Sigmoid colon (tissue), 7 donors: Measurements from ENCODE around the gene PNKD. TPM values are rescaled to one million over a fixed set of nuclear protein-coding genes. Genes with fewer than 3 reads are reported as not detected.

Experiments used
- DNase-seq: peaks from one replicate; pipeline ENCODE4 v3.0.0-alpha.2; 2019
- H3K27ac ChIP-seq, 4 donors: fragments of 200-600 bp; sonication (generic); one replicate each; pipeline ENCODE4 v1.5.1; 2016 to 2019; ENCODE audit warnings: mild to moderate bottlenecking in 1 of 4
- H3K27me3 ChIP-seq, 3 donors: fragments of 200-600 bp; sonication (generic); one replicate each; pipeline ENCODE4 v1.5.1; 2019; ENCODE audit warnings: mild to moderate bottlenecking in 1 of 3
- H3K36me3 ChIP-seq, 4 donors: fragments of 200-600 bp; sonication (generic); one replicate each; pipeline ENCODE4 v1.5.1; 2016 to 2019
- H3K4me1 ChIP-seq, 4 donors: fragments of 200-600 bp; sonication (generic); one replicate each; pipeline ENCODE4 v1.5.1; 2017 to 2019
- H3K4me3 ChIP-seq, 4 donors: fragments of 200-600 bp; sonication (generic); one replicate each; pipeline ENCODE4 v1.5.1; 2017 to 2019; ENCODE audit warnings: mild to moderate bottlenecking in 2 of 4, moderate library complexity in 1 of 4
- H3K9me3 ChIP-seq, 4 donors: fragments of 200-600 bp in 3 of 4; sonication (generic) in 3 of 4; one replicate each; pipeline versions ENCODE4 v1.5.1 to v1.6.1; 2013 to 2019
- EP300 ChIP-seq, 4 donors: sonication (generic); formaldehyde crosslinking; IDR thresholded peaks; one replicate each; pipeline ENCODE4 v1.6.1; 2017; ENCODE audit warnings: antibody characterized with exemption in 4 of 4
- POLR2A ChIP-seq, 2 donors: fragments of 450-650 bp; IDR thresholded peaks; one replicate each; pipeline ENCODE4 v1.6.1; 2016; ENCODE audit warnings: antibody characterized with exemption in 2 of 2, mild to moderate bottlenecking in 2 of 2, moderate library complexity in 2 of 2
- POLR2AphosphoS5 ChIP-seq, 4 donors: sonication (generic); formaldehyde crosslinking; IDR thresholded peaks; one replicate each; pipeline ENCODE4 v1.6.1; 2017; ENCODE audit warnings: antibody characterized with exemption in 4 of 4
- WGBS, 2 donors: extraction: QIAGEN DNeasy Blood & Tissue Kit; methylation state at CpG; one replicate each; pipeline ENCODE4 v1.1.7; 2013; 5-methylcytosine and 5-hydroxymethylcytosine counted together
- intact Hi-C: fragments of 100-400 bp; cut with DNase I; formaldehyde crosslinking; loops from one replicate; pipeline ENCODE4 v1.15.1; 2023
- polyA plus RNA-seq, 3 donors: library from polyadenylated mRNA; stranded (reverse); fragments of 200-250 nt; gene quantifications; one replicate each; pipeline ENCODE4 v1.2.3, GENCODE V29; 2013
- total RNA-seq, 4 donors: library from RNA; depleted of rRNA; stranded (reverse); fragments of >200 nt; gene quantifications; one replicate each; pipeline ENCODE4 v1.1.0, GENCODE V29; 2016
- TF ChIP-seq, protein P1 (sequence below), 4 experiments: fragments of 450-650 bp in 3 of 4; fragments of 200-600 bp in 1 of 4; IDR thresholded peaks; one replicate each; pipeline ENCODE4 v1.5.1; 2016 to 2019; ENCODE audit warnings: antibody characterized with exemption in 4 of 4, mild to moderate bottlenecking in 3 of 4, moderate library complexity in 2 of 4
- donor health status: healthy with polysubstance abuse.
- donor health status: Bipolar disorder and iron deficiency.
- donor health status: healthy.

The PNKD gene
- total and polyA plus RNA-seq, 7 donors: 46.8 to 199 (median 95.1) TPM

DNA sequence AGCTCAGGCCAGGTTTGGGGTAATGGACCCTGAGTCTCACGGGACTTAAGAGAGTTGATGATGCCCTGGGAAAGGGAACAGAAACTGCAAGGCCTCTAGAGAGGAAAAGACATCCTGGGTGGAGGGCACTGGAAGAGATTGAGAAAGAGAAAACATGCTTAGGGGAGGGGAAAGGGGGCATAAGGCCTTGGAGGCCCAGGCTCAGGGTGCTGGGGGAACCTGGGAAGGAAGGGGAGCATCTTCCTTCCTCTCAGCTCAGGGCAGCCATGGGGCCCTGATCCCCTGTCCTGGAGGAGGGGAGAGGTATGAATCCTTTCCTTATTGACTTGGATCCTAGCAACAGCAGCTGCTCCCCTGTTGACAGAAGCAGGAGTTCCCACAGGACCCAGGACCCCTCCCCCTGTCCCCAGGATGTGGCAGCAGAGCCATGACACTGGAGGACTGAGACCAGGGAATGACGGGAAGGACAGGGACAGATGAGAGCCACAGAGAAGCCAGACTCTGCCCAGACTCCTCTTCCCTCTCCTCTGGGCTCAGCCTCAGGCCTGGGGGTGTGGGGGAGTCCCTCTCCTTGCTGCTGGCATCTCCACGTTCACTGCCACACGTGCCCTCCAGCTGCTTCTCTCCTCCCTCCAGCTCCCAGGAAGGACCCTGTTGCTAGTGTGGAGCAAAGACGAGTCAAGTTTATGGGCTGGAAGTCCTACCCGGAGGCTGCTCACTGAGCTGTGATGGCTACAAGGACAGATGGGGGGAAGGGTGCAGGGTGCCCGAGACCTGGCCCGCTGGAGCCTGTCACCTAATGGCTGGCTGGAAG lies 8.7 kb upstream of the PNKD start:
- intact Hi-C loops: no loop called here
- Histone ChIP-seq H3K27ac (peak overlapping the region; percentile 80 to 89 (median 83)), H3K9me3 (no peaks in the 10 kb centered on the region), H3K27me3 (no peaks in the 10 kb centered on the region), H3K4me1 (peaks cover 0 to 72% (median 64%) of the 10 kb centered on the region in 4 donors), H3K36me3 (peaks cover 23 to 39% (median 29%) of the 10 kb centered on the region in 4 donors), H3K4me3 (peak overlapping the region in 1 of 4 donors; percentile 20)
- 52 to 61% methylated on average over 8 of the region's 8 CpGs for WGBS, 2 donors
- TF ChIP-seq EP300 (IDR thresholded peaks at IDR 0.05) (no peak), POLR2A (IDR thresholded peaks at IDR 0.05) (no peak), POLR2AphosphoS5 (IDR thresholded peaks at IDR 0.05) (no peak)
- TF ChIP-seq, protein P1, sequence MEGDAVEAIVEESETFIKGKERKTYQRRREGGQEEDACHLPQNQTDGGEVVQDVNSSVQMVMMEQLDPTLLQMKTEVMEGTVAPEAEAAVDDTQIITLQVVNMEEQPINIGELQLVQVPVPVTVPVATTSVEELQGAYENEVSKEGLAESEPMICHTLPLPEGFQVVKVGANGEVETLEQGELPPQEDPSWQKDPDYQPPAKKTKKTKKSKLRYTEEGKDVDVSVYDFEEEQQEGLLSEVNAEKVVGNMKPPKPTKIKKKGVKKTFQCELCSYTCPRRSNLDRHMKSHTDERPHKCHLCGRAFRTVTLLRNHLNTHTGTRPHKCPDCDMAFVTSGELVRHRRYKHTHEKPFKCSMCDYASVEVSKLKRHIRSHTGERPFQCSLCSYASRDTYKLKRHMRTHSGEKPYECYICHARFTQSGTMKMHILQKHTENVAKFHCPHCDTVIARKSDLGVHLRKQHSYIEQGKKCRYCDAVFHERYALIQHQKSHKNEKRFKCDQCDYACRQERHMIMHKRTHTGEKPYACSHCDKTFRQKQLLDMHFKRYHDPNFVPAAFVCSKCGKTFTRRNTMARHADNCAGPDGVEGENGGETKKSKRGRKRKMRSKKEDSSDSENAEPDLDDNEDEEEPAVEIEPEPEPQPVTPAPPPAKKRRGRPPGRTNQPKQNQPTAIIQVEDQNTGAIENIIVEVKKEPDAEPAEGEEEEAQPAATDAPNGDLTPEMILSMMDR (IDR thresholded peaks at IDR 0.05): no peak
- peak; percentile 68 for DNase-seq

DNA sequence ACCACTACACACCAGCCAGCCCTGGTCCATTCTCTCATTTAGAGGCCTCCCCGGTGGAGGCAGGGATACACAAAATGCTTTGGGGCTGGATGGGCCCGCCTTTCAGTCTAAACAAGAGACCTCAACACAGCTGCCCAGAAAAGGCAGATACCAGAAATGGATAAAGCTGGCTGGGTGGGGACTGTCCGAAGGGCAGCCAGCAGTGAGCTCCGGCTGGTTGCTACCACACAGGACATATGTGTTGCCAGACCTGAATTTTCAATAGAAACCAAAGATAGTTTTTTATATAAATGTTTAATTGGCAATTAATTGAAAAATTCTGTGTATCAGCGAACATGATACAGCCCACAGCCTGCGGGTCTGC lies 8.1 kb upstream of the PNKD start:
- TF ChIP-seq POLR2A (IDR thresholded peaks at IDR 0.05) (no peak), EP300 (IDR thresholded peaks at IDR 0.05) (no peak), POLR2AphosphoS5 (IDR thresholded peaks at IDR 0.05) (no peak)
- TF ChIP-seq, protein P1 (IDR thresholded peaks at IDR 0.05): no peak
- DNase-seq: no peak
- Histone ChIP-seq H3K36me3 (peaks cover 23 to 42% (median 33%) of the 10 kb centered on the region in 4 donors), H3K9me3 (no peaks in the 10 kb centered on the region), H3K27me3 (no peaks in the 10 kb centered on the region), H3K4me3 (peak overlapping the region in 1 of 4 donors; percentile 20), H3K27ac (peak overlapping the region; percentile 80 to 89 (median 83)), H3K4me1 (peaks cover 0 to 68% (median 64%) of the 10 kb centered on the region in 4 donors)
- WGBS, 2 donors: 75 to 83% methylated on average over 6 of the region's 6 CpGs
- intact Hi-C loops: no loop called here

DNA sequence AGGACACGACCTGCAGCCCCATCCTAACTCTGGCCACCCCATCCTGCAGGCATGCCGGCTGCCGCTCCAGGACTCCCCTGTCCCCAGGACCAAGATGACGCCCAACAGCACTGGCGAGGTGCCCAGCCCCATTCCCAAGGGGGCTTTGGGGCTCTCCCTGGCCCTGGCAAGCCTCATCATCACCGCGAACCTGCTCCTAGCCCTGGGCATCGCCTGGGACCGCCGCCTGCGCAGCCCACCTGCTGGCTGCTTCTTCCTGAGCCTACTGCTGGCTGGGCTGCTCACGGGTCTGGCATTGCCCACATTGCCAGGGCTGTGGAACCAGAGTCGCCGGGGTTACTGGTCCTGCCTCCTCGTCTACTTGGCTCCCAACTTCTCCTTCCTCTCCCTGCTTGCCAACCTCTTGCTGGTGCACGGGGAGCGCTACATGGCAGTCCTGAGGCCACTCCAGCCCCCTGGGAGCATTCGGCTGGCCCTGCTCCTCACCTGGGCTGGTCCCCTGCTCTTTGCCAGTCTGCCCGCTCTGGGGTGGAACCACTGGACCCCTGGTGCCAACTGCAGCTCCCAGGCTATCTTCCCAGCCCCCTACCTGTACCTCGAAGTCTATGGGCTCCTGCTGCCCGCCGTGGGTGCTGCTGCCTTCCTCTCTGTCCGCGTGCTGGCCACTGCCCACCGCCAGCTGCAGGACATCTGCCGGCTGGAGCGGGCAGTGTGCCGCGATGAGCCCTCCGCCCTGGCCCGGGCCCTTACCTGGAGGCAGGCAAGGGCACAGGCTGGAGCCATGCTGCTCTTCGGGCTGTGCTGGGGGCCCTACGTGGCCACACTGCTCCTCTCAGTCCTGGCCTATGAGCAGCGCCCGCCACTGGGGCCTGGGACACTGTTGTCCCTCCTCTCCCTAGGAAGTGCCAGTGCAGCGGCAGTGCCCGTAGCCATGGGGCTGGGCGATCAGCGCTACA lies 7.4 kb upstream of the PNKD start:
- H3K9me3 ChIP-seq: no peaks in the 10 kb centered on the region
- peaks cover 29 to 48% (median 33%) of the 10 kb centered on the region in 4 donors for H3K36me3 ChIP-seq
- no peak for TF ChIP-seq POLR2A (IDR thresholded peaks at IDR 0.05)
- TF ChIP-seq EP300 (IDR thresholded peaks at IDR 0.05): no peak
- TF ChIP-seq POLR2AphosphoS5 (IDR thresholded peaks at IDR 0.05): no peak
- TF ChIP-seq, protein P1 (IDR thresholded peaks at IDR 0.05): no peak
- H3K27ac ChIP-seq: peak overlapping the region in 3 of 4 donors; percentile 49 to 89 (median 82)
- 88 to 91% methylated on average over 39 of the region's 39 CpGs for WGBS, 2 donors
- H3K4me1 ChIP-seq: peaks cover 0 to 69% (median 65%) of the 10 kb centered on the region in 4 donors
- H3K4me3 ChIP-seq: peak overlapping the region in 1 of 4 donors; percentile 20
- peak; percentile 69 for DNase-seq
- H3K27me3 ChIP-seq: no peaks in the 10 kb centered on the region
- intact Hi-C loops: no loop called here

DNA sequence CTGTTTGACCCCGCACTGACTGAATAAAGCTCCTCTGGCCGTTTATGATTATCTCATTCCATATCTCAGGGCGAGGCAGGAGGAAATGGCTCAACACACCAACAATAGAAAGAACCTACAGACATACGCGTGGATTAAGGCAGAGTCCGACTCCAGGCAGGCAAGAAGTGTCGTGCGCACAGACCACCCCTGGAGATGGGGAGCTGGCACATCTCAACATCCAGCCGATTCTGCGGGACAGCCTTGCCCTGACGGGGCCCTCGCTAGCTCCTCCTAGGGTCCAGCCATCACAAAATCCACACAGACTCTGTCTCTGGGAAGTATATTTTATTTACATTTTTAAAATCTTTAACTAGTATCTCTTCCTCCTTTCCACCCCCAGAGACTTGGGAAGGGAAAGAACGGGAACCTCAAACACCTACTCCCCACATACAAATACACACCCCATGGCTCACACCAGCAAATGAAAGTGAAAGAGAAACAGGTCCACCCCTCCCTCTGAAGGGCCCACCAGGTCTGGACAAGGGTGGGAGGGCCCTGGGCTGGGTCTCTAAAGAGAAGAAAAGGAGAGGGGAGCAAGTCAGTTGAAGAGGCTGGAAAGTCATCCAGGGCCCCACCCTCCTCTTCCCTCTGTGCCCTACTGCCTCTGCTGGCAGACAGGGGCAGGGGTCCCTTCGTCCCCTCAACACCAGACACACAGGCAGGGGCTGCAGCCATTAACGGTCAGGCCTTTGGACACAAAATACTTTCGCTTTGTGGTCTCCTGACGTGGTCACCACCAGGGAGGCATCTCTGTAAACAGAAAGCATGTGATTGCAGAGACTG lies 6.3 kb upstream of the PNKD start:
- no peaks in the 10 kb centered on the region for H3K27me3 ChIP-seq
- 16 to 51% methylated on average over 17 of the region's 17 CpGs for WGBS, 2 donors
- no peaks in the 10 kb centered on the region for H3K9me3 ChIP-seq
- intact Hi-C loops: no loop called here
- H3K36me3 ChIP-seq: peaks cover 29 to 48% (median 33%) of the 10 kb centered on the region in 4 donors
- TF ChIP-seq EP300 (IDR thresholded peaks at IDR 0.05): no peak
- no peak for TF ChIP-seq POLR2AphosphoS5 (IDR thresholded peaks at IDR 0.05)
- no peak for TF ChIP-seq POLR2A (IDR thresholded peaks at IDR 0.05)
- TF ChIP-seq, protein P1 (IDR thresholded peaks at IDR 0.05): no peak
- no peak overlapping the region for H3K4me3 ChIP-seq
- peaks cover 0 to 69% (median 62%) of the 10 kb centered on the region in 4 donors for H3K4me1 ChIP-seq
- DNase-seq: peak; percentile 64
- H3K27ac ChIP-seq: peak overlapping the region in 3 of 4 donors; percentile 18 to 82 (median 49)
